SU-DHL-6 (cell line): ENCODE measurements around the gene DPP4.

Experiments used
- CTCF ChIP-seq: fragments of 200-600 bp; sonication (generic); IDR thresholded peaks from one replicate; pipeline ENCODE4 v1.5.1; 2017; ENCODE audit warnings: antibody characterized with exemption, mild to moderate bottlenecking, low read length, moderate library complexity; ENCODE audit not compliant: insufficient read depth, poor library complexity, severe bottlenecking
- EZH2phosphoT487 ChIP-seq: fragments of 200-600 bp; sonication (generic), shearing (Covaris generic); conservative IDR thresholded peaks from 2 replicates; pipeline ENCODE4 v1.6.1; 2018; ENCODE audit warnings: mild to moderate bottlenecking, antibody characterized with exemption, low read length, moderate library complexity, mixed read lengths

- TF ChIP-seq CTCF, result no peak
- TF ChIP-seq EZH2phosphoT487, result no peak
Measured at GRCh38 chr2:161990036-161990435, 84.0 kb downstream of the DPP4 start.
